Astrocyte of the cerebellum (primary cell): ENCODE data around the gene BBC3.
"Not testable (repeated sequence)": the region's sequence is repeated elsewhere in the genome, so short reads cannot be mapped to it uniquely, and the experiment has no call there.

Source experiments
- DNase-seq: peaks from one replicate; pipeline ENCODE4 v3.0.0-alpha.2; 2011; ENCODE audit warnings: low read depth
- H3K4me3 ChIP-seq: 2 replicates; pipeline ENCODE4 v1.5.1; 2011; ENCODE audit warnings: mild to moderate bottlenecking, low read depth, low read length, moderate library complexity
- CTCF ChIP-seq: IDR thresholded peaks from 2 replicates; pipeline ENCODE4 v1.5.1; 2012; ENCODE audit warnings: low read length, low read depth, moderate library complexity, mild to moderate bottlenecking; ENCODE audit errors: missing control alignments
- in situ Hi-C: cut with HindIII; loops from 2 replicates; pipeline ENCODE4 v1.10.0; 2017; ENCODE audit warnings: low sequenced_read_pairs

Gene BBC3

GRCh38 chr19:47230921-47231214 is at the start of gene BBC3:
Gene BBC3 (minus strand): TSS chr19:47231199. CDS start chr19:47228431, 2,768 bp downstream.
- in situ Hi-C loops, result no loop called here
- TF ChIP-seq CTCF, result no peak
- peak within 1 kb of the TSS; percentile 87 for H3K4me3 ChIP-seq
- no peak for DNase-seq

- no peak for DNase-seq
- no peak overlapping the region for H3K4me3 ChIP-seq
- in situ Hi-C loops, result no loop called here
- TF ChIP-seq CTCF, result peak; percentile 49
These were observed 49.3 kb upstream of the BBC3 start for GRCh38 chr19:47280183-47280797.

- H3K4me3 ChIP-seq, in situ Hi-C loops, DNase-seq: not testable (repeated sequence)
These were observed 45.5 kb upstream of the BBC3 start for GRCh38 chr19:47276513-47276912.

GRCh38 chr19:47275791-47276461 is 44.9 kb upstream of the BBC3 start:
- peak overlapping the region; percentile 34 for H3K4me3 ChIP-seq
- no peak for TF ChIP-seq CTCF
- in situ Hi-C loops, result no loop called here
- DNase-seq, result no peak

- DNase-seq, result no peak
- no peak for TF ChIP-seq CTCF
- in situ Hi-C loops, result no loop called here
- peak overlapping the region; percentile 34 for H3K4me3 ChIP-seq
These were observed 44.1 kb upstream of the BBC3 start for GRCh38 chr19:47274891-47275761.

- peak within 1 kb of the TSS; percentile 63 for H3K4me3 ChIP-seq
- in situ Hi-C loops, result no loop called here
- peak; percentile 79 for DNase-seq
- TF ChIP-seq CTCF, result no peak
These were observed 43.3 kb upstream of the BBC3 start, which contains the start of gene INAFM1 for GRCh38 chr19:47274071-47274890. Gene INAFM1 (plus strand): TSS chr19:47274885. CDS start chr19:47274920, 35 bp downstream.
